ENCODE data around the gene SLC39A10.

DNA sequence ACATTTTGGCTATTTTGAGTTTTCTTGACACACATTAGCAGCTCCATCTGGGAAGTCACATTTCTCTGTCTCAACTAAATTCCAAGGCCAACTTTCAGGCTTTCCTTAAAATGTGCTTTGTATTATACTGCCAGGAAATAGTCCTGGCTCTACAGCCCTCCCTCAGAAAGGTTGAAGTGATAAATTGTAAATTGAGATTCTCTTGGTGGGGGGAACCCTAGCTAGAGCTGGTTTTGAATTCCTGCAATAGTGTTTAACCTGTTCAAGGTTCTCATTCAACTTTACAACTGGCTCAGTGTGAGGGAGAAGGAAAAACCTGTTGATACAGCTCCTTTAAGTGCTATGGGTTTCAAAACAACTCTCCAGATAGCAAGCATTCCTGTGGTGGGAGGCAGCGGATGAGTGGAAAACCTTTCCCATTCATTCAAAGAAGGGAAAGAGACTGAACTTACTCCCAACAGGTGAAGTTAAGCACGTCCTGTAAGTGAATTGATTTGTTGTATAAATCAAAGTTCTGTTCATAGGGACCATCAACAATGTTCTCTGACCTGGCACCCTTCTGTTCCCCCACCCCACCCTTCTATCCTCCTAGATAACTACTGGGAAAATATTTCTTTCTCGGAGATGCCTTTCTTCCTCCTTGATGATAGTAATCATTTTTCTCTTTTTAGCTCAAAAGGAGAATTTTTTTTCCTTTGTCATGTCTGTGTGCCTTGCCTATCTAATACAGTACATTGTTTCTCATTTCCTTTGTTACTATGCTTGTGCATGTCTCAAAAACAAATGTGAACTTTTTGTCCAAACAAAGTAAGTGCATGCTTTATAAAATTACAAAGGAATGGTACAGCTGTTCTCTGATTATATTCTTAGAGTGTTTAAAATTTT lies 44.2 kb upstream of the SLC39A10 start:
- TF ChIP-seq, protein P1, sequence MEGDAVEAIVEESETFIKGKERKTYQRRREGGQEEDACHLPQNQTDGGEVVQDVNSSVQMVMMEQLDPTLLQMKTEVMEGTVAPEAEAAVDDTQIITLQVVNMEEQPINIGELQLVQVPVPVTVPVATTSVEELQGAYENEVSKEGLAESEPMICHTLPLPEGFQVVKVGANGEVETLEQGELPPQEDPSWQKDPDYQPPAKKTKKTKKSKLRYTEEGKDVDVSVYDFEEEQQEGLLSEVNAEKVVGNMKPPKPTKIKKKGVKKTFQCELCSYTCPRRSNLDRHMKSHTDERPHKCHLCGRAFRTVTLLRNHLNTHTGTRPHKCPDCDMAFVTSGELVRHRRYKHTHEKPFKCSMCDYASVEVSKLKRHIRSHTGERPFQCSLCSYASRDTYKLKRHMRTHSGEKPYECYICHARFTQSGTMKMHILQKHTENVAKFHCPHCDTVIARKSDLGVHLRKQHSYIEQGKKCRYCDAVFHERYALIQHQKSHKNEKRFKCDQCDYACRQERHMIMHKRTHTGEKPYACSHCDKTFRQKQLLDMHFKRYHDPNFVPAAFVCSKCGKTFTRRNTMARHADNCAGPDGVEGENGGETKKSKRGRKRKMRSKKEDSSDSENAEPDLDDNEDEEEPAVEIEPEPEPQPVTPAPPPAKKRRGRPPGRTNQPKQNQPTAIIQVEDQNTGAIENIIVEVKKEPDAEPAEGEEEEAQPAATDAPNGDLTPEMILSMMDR (IDR thresholded peaks at IDR 0.05): no peak
- no peak for TF ChIP-seq EP300 (IDR thresholded peaks at IDR 0.05)

All from ovary (tissue), 3 donors.